ENCODE results near the gene MEGF11. TPM values are rescaled to one million over a fixed set of nuclear protein-coding genes. Genes with fewer than 3 reads are reported as not detected.

MEGF11 gene
- polyA plus RNA-seq, 1 of the 3 experiments (the other 2 are of a cell fraction) = not detected

- DNase-seq = peak; percentile 58
- H2AFZ ChIP-seq (ENCODE audit: low read depth) = no peak overlapping the region
- POLR2A ChIA-PET = no interaction called here
- WGBS (ENCODE audit: low lambda C conversion rate) = 10% methylated on average over 14 of the region's 23 CpGs
- H3K4me3 ChIP-seq (ENCODE audit: low read depth in 2 of 2, low read length in 1 of 2) = no peak overlapping the region
- CTCF ChIA-PET = interaction anchor here (0.6 to 1.8 kb wide), 7 partner anchors 10 to 65 kb away, joined by 3 to 11 read pairs (median 4); no protein-coding TSS in a partner anchor
- H3K36me3 ChIP-seq (replicated peaks in 1 of 2; ENCODE audit: control insufficient read depth in 1 of 2, insufficient read depth in 2 of 2, low read length in 1 of 2) = no peaks in the 10 kb centered on the region
- peaks cover 3% of the 10 kb centered on the region for H3F3A ChIP-seq (replicated peaks; ENCODE audit: insufficient read depth)
- H3K27ac ChIP-seq (ENCODE audit: low read depth in 2 of 2, low read length in 1 of 2) = no peak overlapping the region
- TF ChIP-seq RFX5 (IDR thresholded peaks at IDR 0.05; ENCODE audit: low read length) (no peak), RAD21 (IDR thresholded peaks at IDR 0.05; ENCODE audit: low read length) (peak; percentile 24; the same call in 1 of the 2 replicates), CTCF (IDR thresholded peaks at IDR 0.05) (peak; percentile 27)
- no peaks in the 10 kb centered on the region for H3K9me3 ChIP-seq
- H3K4me2 ChIP-seq = peak overlapping the region; percentile 46
- no peaks in the 10 kb centered on the region; the same call in 1 of the 2 replicates for H3K27me3 ChIP-seq (ENCODE audit: insufficient read depth)
- no peaks in the 10 kb centered on the region for H3K9me2 ChIP-seq
- no peaks in the 10 kb centered on the region for H4K20me1 ChIP-seq (ENCODE audit: insufficient read depth)
- no peak overlapping the region for H3K9ac ChIP-seq
- H3K4me1 ChIP-seq (ENCODE audit: control insufficient read depth in 1 of 2, insufficient read depth in 2 of 2, low read depth in 1 of 2, low read length in 1 of 2) = peaks cover 0 to 16% of the 10 kb centered on the region in 2 experiments; a peak in 1 of 4 replicates
- H3K79me2 ChIP-seq (ENCODE audit: insufficient read depth) = no peaks in the 10 kb centered on the region
Observed at GRCh38 chr15:66080717-66081398, 172.7 kb downstream of the MEGF11 start.

- 60% methylated on average over 5 of the region's 5 CpGs for WGBS (ENCODE audit: low lambda C conversion rate)
- H3K9me3 ChIP-seq = no peaks in the 10 kb centered on the region
- H3K27me3 ChIP-seq (ENCODE audit: insufficient read depth) = no peaks in the 10 kb centered on the region; the same call in 1 of the 2 replicates
- H3K4me2 ChIP-seq = no peak overlapping the region
- H3K9ac ChIP-seq = no peak overlapping the region
- no peaks in the 10 kb centered on the region for H3K36me3 ChIP-seq (replicated peaks in 1 of 2; ENCODE audit: control insufficient read depth in 1 of 2, insufficient read depth in 2 of 2, low read length in 1 of 2)
- peaks cover 3% of the 10 kb centered on the region for H3F3A ChIP-seq (replicated peaks; ENCODE audit: insufficient read depth)
- H3K79me2 ChIP-seq (ENCODE audit: insufficient read depth) = no peaks in the 10 kb centered on the region
- H3K4me1 ChIP-seq (ENCODE audit: control insufficient read depth in 1 of 2, insufficient read depth in 2 of 2, low read depth in 1 of 2, low read length in 1 of 2) = peaks cover 0 to 16% of the 10 kb centered on the region in 2 experiments; a peak in 1 of 4 replicates
- TF ChIP-seq TAF1 (IDR thresholded peaks at IDR 0.05; ENCODE audit: borderline replicate concordance, low read depth, low read length) = no peak
- no peak for TF ChIP-seq GATA2 (CRISPR knock-in tag; IDR thresholded peaks at IDR 0.05)
- TF ChIP-seq TEAD4 (IDR thresholded peaks at IDR 0.05; ENCODE audit: borderline replicate concordance, insufficient read depth) = no peak
- no peak for TF ChIP-seq TCF12 (IDR thresholded peaks at IDR 0.05)
- no peak for TF ChIP-seq POLR2AphosphoS5 (IDR thresholded peaks at IDR 0.05; ENCODE audit: low read depth, low read length)
- TF ChIP-seq RAD21 (IDR thresholded peaks at IDR 0.05; ENCODE audit: low read length) = no peak
- no peak for TF ChIP-seq EZH2phosphoT487 (IDR thresholded peaks at IDR 0.05; ENCODE audit: borderline replicate concordance, low read depth)
- TF ChIP-seq USF1 (IDR thresholded peaks at IDR 0.05; ENCODE audit: borderline replicate concordance, low read depth) = no peak
- no peak for TF ChIP-seq YY1 (IDR thresholded peaks at IDR 0.05; ENCODE audit: low read depth)
- ChIA-PET CTCF (interaction anchor here (0.7 kb wide), 1 partner anchor 12 kb away, joined by 3 read pairs; no protein-coding TSS in a partner anchor), POLR2A (no interaction called here)
- no peak overlapping the region for H3K4me3 ChIP-seq (ENCODE audit: low read depth in 2 of 2, low read length in 1 of 2)
- H4K20me1 ChIP-seq (ENCODE audit: insufficient read depth) = no peaks in the 10 kb centered on the region
- no peak for DNase-seq
- no peaks in the 10 kb centered on the region for H3K9me2 ChIP-seq
- no peak overlapping the region for H3K27ac ChIP-seq (ENCODE audit: low read depth in 2 of 2, low read length in 1 of 2)
- no peak overlapping the region for H2AFZ ChIP-seq (ENCODE audit: low read depth)
Observed at GRCh38 chr15:66078929-66079275, 174.6 kb downstream of the MEGF11 start.
